Breast epithelium (tissue), 4 donors: ENCODE results near the gene CDH1. TPM values are rescaled to one million over a fixed set of nuclear protein-coding genes. Genes with fewer than 3 reads are reported as not detected.

Experiments used
- DNase-seq, 2 donors: peaks; one replicate each; pipeline ENCODE4 v3.0.0-alpha.2; 2019; ENCODE audit warnings: low spot score in 2 of 2
- H3K27ac ChIP-seq, 2 donors: fragments of 200-600 bp; sonication (generic) in 1 of 2; one replicate each; pipeline ENCODE4 v1.5.1; 2016 to 2019; ENCODE audit warnings: mild to moderate bottlenecking in 1 of 2
- H3K27me3 ChIP-seq, 2 donors: fragments of 200-600 bp; sonication (generic) in 1 of 2; one replicate each; pipeline versions ENCODE4 v1.5.1 to v1.6.0; 2017 to 2019; ENCODE audit warnings: control low read depth in 1 of 2, mild to moderate bottlenecking in 1 of 2
- H3K36me3 ChIP-seq: fragments of 200-600 bp; one replicate; pipeline ENCODE4 v1.5.1; 2019
- H3K4me1 ChIP-seq, 2 donors: fragments of 200-600 bp; sonication (generic); one replicate each; pipeline ENCODE4 v1.5.1; 2016 to 2019; ENCODE audit warnings: control low read depth in 1 of 2
- H3K4me3 ChIP-seq, 3 donors: fragments of 200-600 bp; sonication (generic); 1 replicate in 2 of 3; 2 replicates in 1 of 3; pipeline ENCODE4 v1.5.1; 2016 to 2019; ENCODE audit warnings: mild to moderate bottlenecking in 3 of 3, moderate library complexity in 2 of 3
- H3K9me3 ChIP-seq, 2 donors: fragments of 200-600 bp; sonication (generic) in 1 of 2; one replicate each; pipeline ENCODE4 v1.5.1; 2016 to 2019; ENCODE audit warnings: control low read depth in 1 of 2
- POLR2A ChIP-seq: fragments of 450-650 bp; IDR thresholded peaks from one replicate; pipeline ENCODE4 v1.6.1; 2016; ENCODE audit warnings: antibody characterized with exemption, mild to moderate bottlenecking, moderate library complexity
- POLR2AphosphoS5 ChIP-seq, 3 donors: sonication (generic); formaldehyde crosslinking; IDR thresholded peaks; one replicate each; pipeline ENCODE4 v1.6.1; 2017; ENCODE audit warnings: antibody characterized with exemption in 3 of 3
- intact Hi-C: fragments of 100-400 bp; cut with DNase I; formaldehyde crosslinking; loops from one replicate; pipeline ENCODE4 v1.15.1; 2023; ENCODE audit warnings: low total_unique reads
- total RNA-seq, 3 donors: library from RNA; depleted of rRNA; stranded (reverse); fragments of >200 nt; gene quantifications; one replicate each; pipeline ENCODE4 v1.1.0, GENCODE V29; 2016
- TF ChIP-seq, protein P1 (sequence below), 3 donors: fragments of 450-650 bp; IDR thresholded peaks; one replicate each; pipeline ENCODE4 v1.5.1; 2016 to 2017; ENCODE audit warnings: antibody characterized with exemption in 3 of 3, mild to moderate bottlenecking in 3 of 3, moderate library complexity in 3 of 3

CDH1 gene
- total RNA-seq, 3 donors from 2014 or later, result 0.16 to 127 (median 86.5) TPM

DNA sequence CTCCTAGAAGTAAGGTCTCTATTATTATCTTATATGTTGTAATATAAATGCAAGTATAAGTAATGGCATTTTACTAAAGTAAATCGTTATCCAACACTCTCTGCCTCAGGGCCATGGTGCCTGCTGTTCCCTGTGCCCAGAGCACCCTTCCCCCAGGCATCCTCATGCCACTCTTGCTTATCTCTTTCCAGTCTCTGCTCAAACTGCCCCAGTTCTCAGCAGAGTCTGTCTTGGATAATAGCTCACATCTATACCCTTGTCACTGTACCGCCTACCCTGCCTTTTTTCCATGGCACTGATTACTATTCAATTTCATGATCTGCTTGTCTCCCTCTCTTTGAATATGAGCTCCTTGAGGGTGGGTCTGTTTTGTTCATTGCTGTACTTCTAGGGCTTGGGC lies 31.7 kb downstream of the CDH1 start:
- no peaks in the 10 kb centered on the region for H3K27me3 ChIP-seq

DNA sequence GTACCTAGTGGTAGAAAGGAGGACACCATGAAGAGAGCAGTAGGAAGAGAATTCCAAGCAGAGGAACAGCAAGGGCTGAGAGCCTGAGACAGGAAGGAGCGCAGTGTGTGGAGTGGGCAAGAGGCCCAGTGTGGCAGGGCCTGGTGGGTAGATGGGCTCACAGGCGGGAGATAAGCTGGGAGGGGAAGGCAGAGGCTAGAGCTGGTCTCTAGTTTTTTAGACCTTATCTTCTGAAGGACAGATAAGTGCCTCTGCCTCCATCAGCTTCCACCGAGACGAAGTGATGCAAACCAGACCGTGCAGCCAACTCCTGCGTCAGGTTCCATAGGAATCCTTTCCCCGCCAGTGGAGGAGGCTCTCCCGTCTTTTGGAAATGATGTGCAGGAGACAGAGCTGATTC lies 33.6 kb downstream of the CDH1 start:
- Histone ChIP-seq H3K9me3 (no peaks in the 10 kb centered on the region), H3K4me1 (no peaks in the 10 kb centered on the region)
- intact Hi-C loops, result no loop called here

More for the DNA sequence above, 31.7 kb downstream of the CDH1 start:
- Histone ChIP-seq H3K4me1 (no peaks in the 10 kb centered on the region), H3K27ac (peak overlapping the region in 1 of 2 donors; percentile 45), H3K4me3 (no peak overlapping the region), H3K9me3 (no peaks in the 10 kb centered on the region), H3K36me3 (no peaks in the 10 kb centered on the region)
- TF ChIP-seq POLR2AphosphoS5 (IDR thresholded peaks at IDR 0.05), result no peak
- TF ChIP-seq, protein P1, sequence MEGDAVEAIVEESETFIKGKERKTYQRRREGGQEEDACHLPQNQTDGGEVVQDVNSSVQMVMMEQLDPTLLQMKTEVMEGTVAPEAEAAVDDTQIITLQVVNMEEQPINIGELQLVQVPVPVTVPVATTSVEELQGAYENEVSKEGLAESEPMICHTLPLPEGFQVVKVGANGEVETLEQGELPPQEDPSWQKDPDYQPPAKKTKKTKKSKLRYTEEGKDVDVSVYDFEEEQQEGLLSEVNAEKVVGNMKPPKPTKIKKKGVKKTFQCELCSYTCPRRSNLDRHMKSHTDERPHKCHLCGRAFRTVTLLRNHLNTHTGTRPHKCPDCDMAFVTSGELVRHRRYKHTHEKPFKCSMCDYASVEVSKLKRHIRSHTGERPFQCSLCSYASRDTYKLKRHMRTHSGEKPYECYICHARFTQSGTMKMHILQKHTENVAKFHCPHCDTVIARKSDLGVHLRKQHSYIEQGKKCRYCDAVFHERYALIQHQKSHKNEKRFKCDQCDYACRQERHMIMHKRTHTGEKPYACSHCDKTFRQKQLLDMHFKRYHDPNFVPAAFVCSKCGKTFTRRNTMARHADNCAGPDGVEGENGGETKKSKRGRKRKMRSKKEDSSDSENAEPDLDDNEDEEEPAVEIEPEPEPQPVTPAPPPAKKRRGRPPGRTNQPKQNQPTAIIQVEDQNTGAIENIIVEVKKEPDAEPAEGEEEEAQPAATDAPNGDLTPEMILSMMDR (IDR thresholded peaks at IDR 0.05), result no peak
- no peak for TF ChIP-seq POLR2A
- intact Hi-C loops, result no loop called here
- DNase-seq, result no peak

DNA sequence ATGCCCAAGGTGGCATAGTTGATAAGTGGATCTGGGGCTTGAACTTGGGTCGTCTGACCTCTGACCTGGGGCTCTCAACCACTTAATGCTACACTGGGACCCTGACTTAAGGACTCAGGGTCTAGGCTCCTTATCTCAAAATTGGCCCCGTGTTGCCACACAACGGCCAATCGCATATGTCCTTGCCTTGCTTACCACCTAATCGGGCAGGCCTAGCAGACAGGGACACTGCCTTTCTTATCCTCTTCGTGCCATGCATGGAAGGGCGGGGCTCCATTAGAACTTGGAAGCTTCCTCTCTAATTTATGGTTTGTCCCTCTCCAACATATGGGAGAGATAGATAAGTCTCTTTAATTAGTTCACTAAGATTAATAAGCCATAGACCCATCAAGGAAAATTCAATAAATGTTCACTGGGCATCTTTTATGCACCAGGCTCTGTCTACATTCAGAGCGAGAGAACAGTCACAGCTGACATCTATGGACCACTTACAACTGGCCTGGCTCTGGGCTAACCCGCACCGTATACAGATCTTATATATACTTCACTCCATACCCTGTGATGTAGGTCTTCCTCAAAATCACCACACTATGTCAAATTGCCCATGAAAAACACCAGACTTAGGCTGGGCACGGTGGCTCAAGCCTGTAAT lies 35.1 kb downstream of the CDH1 start:
- Histone ChIP-seq H3K9me3 (no peaks in the 10 kb centered on the region), H3K27me3 (no peaks in the 10 kb centered on the region), H3K36me3 (no peaks in the 10 kb centered on the region), H3K4me1 (no peaks in the 10 kb centered on the region), H3K4me3 (no peak overlapping the region), H3K27ac (no peak overlapping the region)
- DNase-seq, result no peak
- no peak for TF ChIP-seq POLR2AphosphoS5 (IDR thresholded peaks at IDR 0.05)
- TF ChIP-seq, protein P1 (IDR thresholded peaks at IDR 0.05), result no peak
- no peak for TF ChIP-seq POLR2A
- intact Hi-C loops, result no loop called here

More for the DNA sequence above, 33.6 kb downstream of the CDH1 start:
- TF ChIP-seq POLR2A (no peak), POLR2AphosphoS5 (IDR thresholded peaks at IDR 0.05) (no peak)
- TF ChIP-seq, protein P1 (IDR thresholded peaks at IDR 0.05), result no peak
- H3K27me3 ChIP-seq, result no peaks in the 10 kb centered on the region
- no peak for DNase-seq
- no peak overlapping the region for H3K4me3 ChIP-seq
- H3K27ac ChIP-seq, result no peak overlapping the region
- no peaks in the 10 kb centered on the region for H3K36me3 ChIP-seq

DNA sequence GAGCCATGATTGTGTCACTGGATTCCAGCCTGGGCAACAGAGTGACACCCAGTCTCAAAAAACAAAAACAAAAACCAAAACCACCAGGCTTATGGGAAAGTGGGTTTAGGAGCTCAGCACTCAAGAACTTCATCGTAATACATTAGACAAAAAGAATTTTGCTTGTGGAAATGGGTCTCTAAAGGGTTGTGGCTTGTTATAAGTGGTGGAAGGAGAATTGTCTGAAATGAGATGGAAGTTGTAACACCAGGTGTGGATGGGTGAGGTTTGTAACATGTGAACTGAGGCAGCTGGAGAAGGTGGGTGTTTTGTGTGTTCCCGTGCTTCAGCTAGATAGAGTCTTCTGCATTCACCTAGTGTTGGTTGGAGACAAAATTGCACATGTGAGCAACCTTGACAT lies 35.8 kb downstream of the CDH1 start:
- peaks cover 0 to 2% of the 10 kb centered on the region in 2 donors for H3K4me1 ChIP-seq
- H3K9me3 ChIP-seq, result no peaks in the 10 kb centered on the region
- H3K27ac ChIP-seq, result no peak overlapping the region
- no peaks in the 10 kb centered on the region for H3K36me3 ChIP-seq
- TF ChIP-seq POLR2A, result no peak
- TF ChIP-seq, protein P1 (IDR thresholded peaks at IDR 0.05), result no peak
- no peak for TF ChIP-seq POLR2AphosphoS5 (IDR thresholded peaks at IDR 0.05)
- intact Hi-C loops, result no loop called here
- H3K4me3 ChIP-seq, result no peak overlapping the region
- no peak for DNase-seq
- no peaks in the 10 kb centered on the region for H3K27me3 ChIP-seq

DNA sequence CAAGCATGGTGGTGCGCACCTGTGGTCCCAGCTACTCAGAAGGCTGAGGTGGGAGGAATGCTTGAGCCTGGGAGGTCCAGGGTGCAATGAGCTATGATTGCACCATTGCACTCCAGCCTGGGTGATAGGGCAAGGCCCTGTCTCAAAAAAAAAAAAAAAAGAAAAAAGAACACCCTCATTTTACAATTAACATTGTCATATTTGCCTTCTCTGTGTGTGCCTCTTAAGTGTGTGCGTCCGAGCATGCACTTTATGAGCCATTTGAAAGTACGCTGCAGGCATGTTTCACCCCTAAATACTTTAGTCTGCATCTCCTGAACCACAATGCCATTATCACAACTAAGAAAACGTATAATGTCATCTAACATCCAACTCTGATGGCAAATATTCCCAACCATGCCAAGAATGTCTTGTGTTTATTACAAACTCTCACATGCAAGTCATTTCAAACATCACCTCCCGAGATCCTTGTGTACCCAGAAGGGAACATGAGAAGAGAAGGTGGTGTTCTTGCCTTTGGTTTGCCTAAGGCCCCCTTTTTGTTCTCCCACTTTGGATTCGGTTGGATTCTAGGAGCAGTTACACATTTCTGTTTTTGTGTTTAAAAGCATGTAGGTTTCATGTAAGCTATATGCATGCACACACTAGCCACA lies 38.0 kb downstream of the CDH1 start:
- H3K27ac ChIP-seq, result no peak overlapping the region

More for the DNA sequence above, 38.0 kb downstream of the CDH1 start:
- no peaks in the 10 kb centered on the region for H3K9me3 ChIP-seq
- intact Hi-C loops, result loop anchor here (1.0 kb wide), 1 partner anchor 10 kb away; no protein-coding TSS in a partner anchor
- TF ChIP-seq POLR2AphosphoS5 (IDR thresholded peaks at IDR 0.05) (no peak), POLR2A (no peak)
- TF ChIP-seq, protein P1 (IDR thresholded peaks at IDR 0.05), result no peak
- H3K4me3 ChIP-seq, result no peak overlapping the region
- no peaks in the 10 kb centered on the region for H3K27me3 ChIP-seq
- DNase-seq, result no peak
- peaks cover 3 to 19% of the 10 kb centered on the region in 2 donors for H3K4me1 ChIP-seq
- H3K36me3 ChIP-seq, result no peaks in the 10 kb centered on the region
